ENCODE measurements around the gene TRPV4.

DNA sequence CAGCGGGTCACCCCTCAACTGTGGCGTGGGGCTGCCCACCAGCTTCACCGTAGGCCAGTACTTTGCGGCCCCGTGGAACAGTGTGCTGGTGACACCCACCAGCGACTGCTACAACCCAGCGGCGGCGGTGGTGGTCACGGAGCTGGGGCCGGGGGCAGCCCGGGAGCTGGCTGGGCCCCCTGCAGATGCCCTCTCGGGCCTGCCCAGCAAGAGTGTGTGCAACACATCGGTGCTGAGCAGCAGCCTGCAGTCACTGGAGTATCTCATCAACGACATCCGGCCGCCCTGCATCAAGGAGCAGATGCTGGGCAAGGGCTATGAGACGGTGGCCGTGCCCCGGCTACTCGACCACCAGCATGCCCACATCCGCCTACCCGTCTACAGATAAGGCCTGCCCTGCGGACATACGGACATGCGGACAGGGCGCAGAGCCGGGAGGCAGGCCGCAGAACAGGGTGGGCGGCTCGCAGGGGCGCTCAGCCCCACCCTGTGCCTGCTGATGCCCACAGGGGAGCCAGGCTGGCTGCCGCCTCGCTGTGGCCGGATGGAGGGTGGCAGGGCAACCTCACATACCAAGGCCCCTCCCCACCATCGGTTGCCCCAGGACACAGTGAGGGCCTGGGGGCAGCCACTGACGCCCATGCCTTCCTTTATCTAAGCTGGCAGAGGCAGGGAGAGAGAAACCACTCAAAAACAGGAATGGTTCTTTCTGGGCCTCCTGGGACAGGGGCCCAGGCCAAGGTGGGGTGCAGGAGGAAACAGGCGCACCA lies 64.1 kb downstream of the TRPV4 start:
- no peak for TF ChIP-seq ATF2 (tag by site-specific recombination; IDR thresholded peaks at IDR 0.05; ENCODE audit: low read depth)
- TF ChIP-seq, protein P1, sequence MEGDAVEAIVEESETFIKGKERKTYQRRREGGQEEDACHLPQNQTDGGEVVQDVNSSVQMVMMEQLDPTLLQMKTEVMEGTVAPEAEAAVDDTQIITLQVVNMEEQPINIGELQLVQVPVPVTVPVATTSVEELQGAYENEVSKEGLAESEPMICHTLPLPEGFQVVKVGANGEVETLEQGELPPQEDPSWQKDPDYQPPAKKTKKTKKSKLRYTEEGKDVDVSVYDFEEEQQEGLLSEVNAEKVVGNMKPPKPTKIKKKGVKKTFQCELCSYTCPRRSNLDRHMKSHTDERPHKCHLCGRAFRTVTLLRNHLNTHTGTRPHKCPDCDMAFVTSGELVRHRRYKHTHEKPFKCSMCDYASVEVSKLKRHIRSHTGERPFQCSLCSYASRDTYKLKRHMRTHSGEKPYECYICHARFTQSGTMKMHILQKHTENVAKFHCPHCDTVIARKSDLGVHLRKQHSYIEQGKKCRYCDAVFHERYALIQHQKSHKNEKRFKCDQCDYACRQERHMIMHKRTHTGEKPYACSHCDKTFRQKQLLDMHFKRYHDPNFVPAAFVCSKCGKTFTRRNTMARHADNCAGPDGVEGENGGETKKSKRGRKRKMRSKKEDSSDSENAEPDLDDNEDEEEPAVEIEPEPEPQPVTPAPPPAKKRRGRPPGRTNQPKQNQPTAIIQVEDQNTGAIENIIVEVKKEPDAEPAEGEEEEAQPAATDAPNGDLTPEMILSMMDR (tag by site-specific recombination; IDR thresholded peaks at IDR 0.05): no peak
- TF ChIP-seq ZNF707 (tag by site-specific recombination; IDR thresholded peaks at IDR 0.05): no peak
- TF ChIP-seq ZNF664 (tag by site-specific recombination; IDR thresholded peaks at IDR 0.05): no peak
- TF ChIP-seq, protein P2, sequence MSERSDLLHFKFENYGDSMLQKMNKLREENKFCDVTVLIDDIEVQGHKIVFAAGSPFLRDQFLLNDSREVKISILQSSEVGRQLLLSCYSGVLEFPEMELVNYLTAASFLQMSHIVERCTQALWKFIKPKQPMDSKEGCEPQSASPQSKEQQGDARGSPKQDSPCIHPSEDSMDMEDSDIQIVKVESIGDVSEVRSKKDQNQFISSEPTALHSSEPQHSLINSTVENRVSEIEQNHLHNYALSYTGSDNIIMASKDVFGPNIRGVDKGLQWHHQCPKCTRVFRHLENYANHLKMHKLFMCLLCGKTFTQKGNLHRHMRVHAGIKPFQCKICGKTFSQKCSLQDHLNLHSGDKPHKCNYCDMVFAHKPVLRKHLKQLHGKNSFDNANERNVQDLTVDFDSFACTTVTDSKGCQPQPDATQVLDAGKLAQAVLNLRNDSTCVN (tag by site-specific recombination; optimal IDR thresholded peaks at IDR 0.05): no peak
- no peak for TF ChIP-seq ZNF26 (tag by site-specific recombination; IDR thresholded peaks at IDR 0.05)
- TF ChIP-seq ZFP3 (tag by site-specific recombination; IDR thresholded peaks at IDR 0.05; ENCODE audit: low read depth): no peak
- TF ChIP-seq BCL11A (tag by site-specific recombination; IDR thresholded peaks at IDR 0.05; ENCODE audit: low read depth): no peak
